Measurements from ENCODE around the gene COL23A1.

- no peak for TF ChIP-seq POLR2AphosphoS5 (IDR thresholded peaks at IDR 0.05; ENCODE audit: low read depth, low read length)
- no peak for TF ChIP-seq POLR2A (IDR thresholded peaks at IDR 0.05; ENCODE audit: low read depth, low read length)
- no peak for TF ChIP-seq SPI1 (IDR thresholded peaks at IDR 0.05; ENCODE audit: low read depth, low read length)
- no peak for TF ChIP-seq TAF1 (IDR thresholded peaks at IDR 0.05; ENCODE audit: low read depth, low read length)
- no peak for TF ChIP-seq PAX5 (IDR thresholded peaks at IDR 0.05; ENCODE audit: insufficient read depth, low read length, severe bottlenecking)
- no peak for TF ChIP-seq POU2F2 (IDR thresholded peaks at IDR 0.05; ENCODE audit: low read depth, low read length)
Measured at GRCh38 chr5:178363501-178364325, 226.5 kb downstream of the COL23A1 start.
